Measurements from ENCODE around the gene RPS19.

DNA sequence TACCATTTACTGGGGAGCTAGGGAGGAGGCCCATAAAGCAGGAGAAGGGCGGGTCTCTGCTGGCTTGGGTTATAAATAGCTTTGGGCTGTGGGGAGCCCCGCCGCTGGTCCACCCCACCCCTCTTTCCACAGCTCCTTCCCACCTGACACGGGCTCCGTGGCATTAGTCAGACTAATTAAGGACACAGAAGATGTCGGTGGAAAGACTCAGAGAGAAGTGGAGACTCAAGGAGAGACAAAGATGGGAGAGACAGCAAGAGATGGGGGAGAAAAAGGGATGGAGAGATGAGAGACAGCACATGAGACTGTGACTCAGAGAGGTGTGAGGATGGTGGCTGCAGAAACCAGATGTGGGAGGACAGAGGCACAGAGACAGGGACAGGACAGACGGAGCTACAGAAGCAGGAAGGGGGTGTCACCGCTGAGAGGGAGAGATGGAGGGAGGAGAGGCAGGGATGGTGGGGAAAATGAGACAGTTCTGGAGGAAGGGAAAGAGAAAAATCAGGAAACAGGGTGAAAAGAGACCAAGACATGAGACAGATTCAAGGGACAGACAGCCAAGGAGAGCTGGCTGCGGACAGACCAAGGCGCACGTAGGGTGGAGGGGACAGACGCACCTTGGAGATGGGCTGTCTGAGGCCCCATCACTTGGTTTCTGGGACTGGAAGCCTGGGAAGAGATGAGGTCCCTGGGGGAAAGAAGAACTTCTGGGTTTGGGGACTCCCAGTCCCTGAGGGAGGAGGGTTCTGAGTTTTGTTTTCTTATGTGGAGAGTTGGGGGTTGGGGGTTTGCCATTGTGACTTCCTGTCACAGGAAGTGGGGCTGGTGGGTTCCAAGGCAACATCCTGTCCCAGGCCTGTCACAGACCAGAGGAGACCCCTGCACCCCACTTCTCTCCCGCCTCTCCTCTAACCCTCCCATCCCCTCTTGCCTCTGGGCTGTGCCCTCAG, 27.0 kb downstream of the RPS19 start:
- TF ChIP-seq, protein P1, sequence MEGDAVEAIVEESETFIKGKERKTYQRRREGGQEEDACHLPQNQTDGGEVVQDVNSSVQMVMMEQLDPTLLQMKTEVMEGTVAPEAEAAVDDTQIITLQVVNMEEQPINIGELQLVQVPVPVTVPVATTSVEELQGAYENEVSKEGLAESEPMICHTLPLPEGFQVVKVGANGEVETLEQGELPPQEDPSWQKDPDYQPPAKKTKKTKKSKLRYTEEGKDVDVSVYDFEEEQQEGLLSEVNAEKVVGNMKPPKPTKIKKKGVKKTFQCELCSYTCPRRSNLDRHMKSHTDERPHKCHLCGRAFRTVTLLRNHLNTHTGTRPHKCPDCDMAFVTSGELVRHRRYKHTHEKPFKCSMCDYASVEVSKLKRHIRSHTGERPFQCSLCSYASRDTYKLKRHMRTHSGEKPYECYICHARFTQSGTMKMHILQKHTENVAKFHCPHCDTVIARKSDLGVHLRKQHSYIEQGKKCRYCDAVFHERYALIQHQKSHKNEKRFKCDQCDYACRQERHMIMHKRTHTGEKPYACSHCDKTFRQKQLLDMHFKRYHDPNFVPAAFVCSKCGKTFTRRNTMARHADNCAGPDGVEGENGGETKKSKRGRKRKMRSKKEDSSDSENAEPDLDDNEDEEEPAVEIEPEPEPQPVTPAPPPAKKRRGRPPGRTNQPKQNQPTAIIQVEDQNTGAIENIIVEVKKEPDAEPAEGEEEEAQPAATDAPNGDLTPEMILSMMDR (conservative IDR thresholded peaks at IDR 0.05 in 1 of 2, IDR thresholded peaks at IDR 0.05 in 1 of 2; ENCODE audit: low read depth in 1 of 2, low read length in 2 of 2): no peak
- no peak for TF ChIP-seq EZH2 (IDR thresholded peaks at IDR 0.05; ENCODE audit: low read length, missing control alignments)
